ENCODE results near the gene MCM3. TPM values are rescaled to one million over a fixed set of nuclear protein-coding genes. Genes with fewer than 3 reads are reported as not detected.

MCM3 gene
- total RNA-seq, 1 experiment from 2014 or later = 191 TPM

DNA sequence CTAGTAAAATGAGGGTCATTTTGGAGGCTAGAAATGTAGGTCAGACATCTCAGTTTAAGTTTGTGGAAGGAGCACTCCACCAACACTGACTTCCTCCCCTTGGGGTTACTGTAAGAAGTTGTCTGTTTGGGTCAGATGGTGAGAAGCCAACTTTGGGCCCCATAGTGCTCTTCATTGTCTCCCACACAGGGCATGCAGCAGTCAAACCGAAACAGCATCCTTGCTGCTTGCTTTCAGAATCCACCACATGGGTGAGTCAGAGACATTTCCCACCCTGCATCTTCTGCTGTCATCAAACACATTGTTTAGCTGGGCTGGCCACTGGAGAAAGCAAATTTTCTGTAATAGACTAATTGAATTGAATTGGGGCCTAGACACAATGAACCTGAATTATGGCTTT, 57.0 kb downstream of the MCM3 start (continued):
- TF ChIP-seq, protein P1, sequence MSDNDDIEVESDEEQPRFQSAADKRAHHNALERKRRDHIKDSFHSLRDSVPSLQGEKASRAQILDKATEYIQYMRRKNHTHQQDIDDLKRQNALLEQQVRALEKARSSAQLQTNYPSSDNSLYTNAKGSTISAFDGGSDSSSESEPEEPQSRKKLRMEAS (IDR thresholded peaks at IDR 0.05) = no peak
- TF ChIP-seq TCF7L2 (IDR thresholded peaks at IDR 0.05; ENCODE audit: borderline replicate concordance, extremely low read depth, insufficient read depth, insufficient read length) (no peak), ZFX (IDR thresholded peaks at IDR 0.05) (no peak), RAD21 (IDR thresholded peaks at IDR 0.05; ENCODE audit: low read depth) (no peak), ELF1 (IDR thresholded peaks at IDR 0.05; ENCODE audit: borderline replicate concordance, low read depth) (no peak), POLR2A (IDR thresholded peaks at IDR 0.05; ENCODE audit: borderline replicate concordance, extremely low read depth, insufficient read depth, insufficient read length) (no peak)
- TF ChIP-seq, protein P2, sequence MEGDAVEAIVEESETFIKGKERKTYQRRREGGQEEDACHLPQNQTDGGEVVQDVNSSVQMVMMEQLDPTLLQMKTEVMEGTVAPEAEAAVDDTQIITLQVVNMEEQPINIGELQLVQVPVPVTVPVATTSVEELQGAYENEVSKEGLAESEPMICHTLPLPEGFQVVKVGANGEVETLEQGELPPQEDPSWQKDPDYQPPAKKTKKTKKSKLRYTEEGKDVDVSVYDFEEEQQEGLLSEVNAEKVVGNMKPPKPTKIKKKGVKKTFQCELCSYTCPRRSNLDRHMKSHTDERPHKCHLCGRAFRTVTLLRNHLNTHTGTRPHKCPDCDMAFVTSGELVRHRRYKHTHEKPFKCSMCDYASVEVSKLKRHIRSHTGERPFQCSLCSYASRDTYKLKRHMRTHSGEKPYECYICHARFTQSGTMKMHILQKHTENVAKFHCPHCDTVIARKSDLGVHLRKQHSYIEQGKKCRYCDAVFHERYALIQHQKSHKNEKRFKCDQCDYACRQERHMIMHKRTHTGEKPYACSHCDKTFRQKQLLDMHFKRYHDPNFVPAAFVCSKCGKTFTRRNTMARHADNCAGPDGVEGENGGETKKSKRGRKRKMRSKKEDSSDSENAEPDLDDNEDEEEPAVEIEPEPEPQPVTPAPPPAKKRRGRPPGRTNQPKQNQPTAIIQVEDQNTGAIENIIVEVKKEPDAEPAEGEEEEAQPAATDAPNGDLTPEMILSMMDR (IDR thresholded peaks at IDR 0.05 in 2 of 3, conservative IDR thresholded peaks at IDR 0.05 in 1 of 3; ENCODE audit: borderline replicate concordance in 1 of 3, insufficient read depth in 1 of 3, low read depth in 2 of 3, low read length in 2 of 3) = no peak

DNA sequence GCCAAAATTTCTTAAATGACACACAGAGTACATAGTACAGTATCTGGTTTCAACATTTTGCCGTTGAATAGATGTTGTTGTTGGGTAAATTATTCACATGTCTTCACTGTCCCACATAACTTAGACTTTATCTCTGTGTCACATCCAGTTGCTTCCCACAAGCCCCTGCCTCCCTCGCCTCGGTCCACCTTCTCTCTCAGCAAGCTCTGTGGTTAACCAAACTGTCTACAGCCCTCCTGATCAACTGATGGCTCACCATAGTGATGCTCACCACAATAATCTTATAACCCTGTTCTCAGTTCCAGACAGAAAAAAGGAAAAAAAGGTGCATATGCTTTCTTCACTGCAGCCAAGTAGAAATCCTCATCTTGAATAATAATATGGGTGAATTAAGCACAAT, 63.2 kb downstream of the MCM3 start:
- no peaks in the 10 kb centered on the region for H3K9me2 ChIP-seq (ENCODE audit: insufficient read depth)
- H3K9ac ChIP-seq (ENCODE audit: low read length) = no peak overlapping the region
- H3K27me3 ChIP-seq (ENCODE audit: insufficient read depth, low read length) = peaks cover 18% of the 10 kb centered on the region; the same call in 1 of the 2 replicates
- H3K36me3 ChIP-seq (ENCODE audit: control insufficient read depth in 1 of 2, insufficient read depth in 2 of 2, low read length in 2 of 2) = no peaks in the 10 kb centered on the region
- ChIA-PET CTCF (no interaction called here), POLR2A (no interaction called here), RAD21 (ENCODE audit: low non-redundant PET in 1 of 2, low total read pairs in 2 of 2, uncharacterized antibody in 2 of 2, unreplicated experiment in 2 of 2) (no interaction called here)
- no peaks in the 10 kb centered on the region for H4K20me1 ChIP-seq (ENCODE audit: insufficient read depth)
- BruUV-seq (replicated peaks) = no TSS peak
- no peaks in the 10 kb centered on the region for H3K79me2 ChIP-seq (ENCODE audit: insufficient read depth, low read length)
- H3K9me3 ChIP-seq (ENCODE audit: control insufficient read depth in 1 of 2, insufficient read depth in 1 of 2, low read depth in 1 of 2, low read length in 2 of 2) = no peaks in the 10 kb centered on the region
- DNase-seq (ENCODE audit: low read depth, low spot score) (no peak), ATAC-seq (no peak)
- no peak overlapping the region for H3K4me3 ChIP-seq (replicated peaks in 1 of 2; ENCODE audit: low read depth in 1 of 2, low read length in 2 of 2)
- no peak overlapping the region for H2AFZ ChIP-seq (ENCODE audit: low read depth, low read length, poor library complexity, severe bottlenecking)
- H3K27ac ChIP-seq (ENCODE audit: low read depth, low read length) = no peak overlapping the region
- TF ChIP-seq FOSL1 (IDR thresholded peaks at IDR 0.05; ENCODE audit: low read depth) = no peak
- no peak for TF ChIP-seq ZNF274 (IDR thresholded peaks at IDR 0.05; ENCODE audit: low read depth, low read length)
- no peak for TF ChIP-seq EGR1 (IDR thresholded peaks at IDR 0.05; ENCODE audit: low read depth)
- TF ChIP-seq SIN3A (IDR thresholded peaks at IDR 0.05; ENCODE audit: low read depth) = no peak
- TF ChIP-seq RAD21 (IDR thresholded peaks at IDR 0.05; ENCODE audit: low read depth) = no peak
- TF ChIP-seq ZFX (IDR thresholded peaks at IDR 0.05) = no peak
- no peak for TF ChIP-seq SP1 (IDR thresholded peaks at IDR 0.05; ENCODE audit: low read depth)
- no peak for TF ChIP-seq EZH2phosphoT487 (IDR thresholded peaks at IDR 0.05; ENCODE audit: borderline replicate concordance)
- TF ChIP-seq SRF (IDR thresholded peaks at IDR 0.05; ENCODE audit: low read depth) = no peak
- TF ChIP-seq, protein P3, sequence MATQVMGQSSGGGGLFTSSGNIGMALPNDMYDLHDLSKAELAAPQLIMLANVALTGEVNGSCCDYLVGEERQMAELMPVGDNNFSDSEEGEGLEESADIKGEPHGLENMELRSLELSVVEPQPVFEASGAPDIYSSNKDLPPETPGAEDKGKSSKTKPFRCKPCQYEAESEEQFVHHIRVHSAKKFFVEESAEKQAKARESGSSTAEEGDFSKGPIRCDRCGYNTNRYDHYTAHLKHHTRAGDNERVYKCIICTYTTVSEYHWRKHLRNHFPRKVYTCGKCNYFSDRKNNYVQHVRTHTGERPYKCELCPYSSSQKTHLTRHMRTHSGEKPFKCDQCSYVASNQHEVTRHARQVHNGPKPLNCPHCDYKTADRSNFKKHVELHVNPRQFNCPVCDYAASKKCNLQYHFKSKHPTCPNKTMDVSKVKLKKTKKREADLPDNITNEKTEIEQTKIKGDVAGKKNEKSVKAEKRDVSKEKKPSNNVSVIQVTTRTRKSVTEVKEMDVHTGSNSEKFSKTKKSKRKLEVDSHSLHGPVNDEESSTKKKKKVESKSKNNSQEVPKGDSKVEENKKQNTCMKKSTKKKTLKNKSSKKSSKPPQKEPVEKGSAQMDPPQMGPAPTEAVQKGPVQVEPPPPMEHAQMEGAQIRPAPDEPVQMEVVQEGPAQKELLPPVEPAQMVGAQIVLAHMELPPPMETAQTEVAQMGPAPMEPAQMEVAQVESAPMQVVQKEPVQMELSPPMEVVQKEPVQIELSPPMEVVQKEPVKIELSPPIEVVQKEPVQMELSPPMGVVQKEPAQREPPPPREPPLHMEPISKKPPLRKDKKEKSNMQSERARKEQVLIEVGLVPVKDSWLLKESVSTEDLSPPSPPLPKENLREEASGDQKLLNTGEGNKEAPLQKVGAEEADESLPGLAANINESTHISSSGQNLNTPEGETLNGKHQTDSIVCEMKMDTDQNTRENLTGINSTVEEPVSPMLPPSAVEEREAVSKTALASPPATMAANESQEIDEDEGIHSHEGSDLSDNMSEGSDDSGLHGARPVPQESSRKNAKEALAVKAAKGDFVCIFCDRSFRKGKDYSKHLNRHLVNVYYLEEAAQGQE (IDR thresholded peaks at IDR 0.05; ENCODE audit: low read depth) = no peak
- TF ChIP-seq, protein P1 (IDR thresholded peaks at IDR 0.05) = no peak
- TF ChIP-seq EZH2 (IDR thresholded peaks at IDR 0.05) = no peak
- no peak for TF ChIP-seq JUND (IDR thresholded peaks at IDR 0.05)
- no peak for TF ChIP-seq ELF1 (IDR thresholded peaks at IDR 0.05; ENCODE audit: borderline replicate concordance, low read depth)
- no peaks in the 10 kb centered on the region for H3K4me1 ChIP-seq (ENCODE audit: control insufficient read depth in 1 of 2, insufficient read depth in 2 of 2, low read length in 2 of 2)
- intact Hi-C loops (cut with micrococcal nuclease) = no loop called here
- H3K4me2 ChIP-seq (ENCODE audit: low read length) = no peak overlapping the region
